Uterine smooth muscle cell (primary cell): Measurements from ENCODE around the gene TMEM176A. TPM values are rescaled to one million over a fixed set of nuclear protein-coding genes. Genes with fewer than 3 reads are reported as not detected.

Experiments
- total RNA-seq: library from RNA; depleted of rRNA; stranded (reverse); fragments of >200 nt; gene quantifications from 2 replicates; pipeline ENCODE4 v1.2.3, GENCODE V29; 2014

The TMEM176A gene, protein sequence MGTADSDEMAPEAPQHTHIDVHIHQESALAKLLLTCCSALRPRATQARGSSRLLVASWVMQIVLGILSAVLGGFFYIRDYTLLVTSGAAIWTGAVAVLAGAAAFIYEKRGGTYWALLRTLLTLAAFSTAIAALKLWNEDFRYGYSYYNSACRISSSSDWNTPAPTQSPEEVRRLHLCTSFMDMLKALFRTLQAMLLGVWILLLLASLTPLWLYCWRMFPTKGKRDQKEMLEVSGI
- total RNA-seq = 0.22 TPM in 1 of 2 replicates, not detected in the other

DNA sequence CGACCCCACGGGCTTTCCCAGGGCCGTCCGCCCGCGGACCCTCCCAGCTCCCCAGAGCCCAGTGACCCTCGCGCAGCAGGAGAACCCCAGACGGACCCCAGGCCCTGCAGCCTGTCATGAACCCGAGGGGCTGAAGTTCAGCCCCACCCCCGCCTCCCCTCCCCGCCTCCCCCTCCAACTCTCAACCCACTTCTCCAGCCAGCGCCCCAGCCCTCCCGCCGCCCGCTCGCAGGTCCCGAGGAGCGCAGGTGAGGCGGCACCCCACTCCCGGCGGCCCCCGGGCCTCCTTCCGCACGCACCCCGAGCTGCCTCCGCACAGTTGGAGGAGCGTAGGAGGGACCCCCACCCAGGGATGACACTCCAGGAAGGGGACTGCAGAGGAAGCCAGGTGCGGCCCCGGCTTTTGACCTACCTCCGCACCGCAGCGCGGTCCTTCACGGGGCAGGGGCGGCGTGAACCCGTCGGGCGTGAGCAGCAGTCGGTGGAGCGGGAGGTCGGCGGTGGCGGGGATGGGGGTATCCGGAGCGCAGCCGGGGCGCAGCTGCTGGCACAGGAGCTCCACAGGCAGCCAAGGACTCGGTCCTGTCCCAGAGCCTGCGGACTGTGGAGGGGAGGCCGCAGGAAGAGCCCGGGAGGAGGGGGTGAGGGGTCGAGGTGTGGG, at the start of gene TMEM176A:
Gene TMEM176A (plus strand): TSS at position 189 of the 661 bp plus-strand sequence. CDS start 782 bp downstream, outside the sequence.

DNA sequence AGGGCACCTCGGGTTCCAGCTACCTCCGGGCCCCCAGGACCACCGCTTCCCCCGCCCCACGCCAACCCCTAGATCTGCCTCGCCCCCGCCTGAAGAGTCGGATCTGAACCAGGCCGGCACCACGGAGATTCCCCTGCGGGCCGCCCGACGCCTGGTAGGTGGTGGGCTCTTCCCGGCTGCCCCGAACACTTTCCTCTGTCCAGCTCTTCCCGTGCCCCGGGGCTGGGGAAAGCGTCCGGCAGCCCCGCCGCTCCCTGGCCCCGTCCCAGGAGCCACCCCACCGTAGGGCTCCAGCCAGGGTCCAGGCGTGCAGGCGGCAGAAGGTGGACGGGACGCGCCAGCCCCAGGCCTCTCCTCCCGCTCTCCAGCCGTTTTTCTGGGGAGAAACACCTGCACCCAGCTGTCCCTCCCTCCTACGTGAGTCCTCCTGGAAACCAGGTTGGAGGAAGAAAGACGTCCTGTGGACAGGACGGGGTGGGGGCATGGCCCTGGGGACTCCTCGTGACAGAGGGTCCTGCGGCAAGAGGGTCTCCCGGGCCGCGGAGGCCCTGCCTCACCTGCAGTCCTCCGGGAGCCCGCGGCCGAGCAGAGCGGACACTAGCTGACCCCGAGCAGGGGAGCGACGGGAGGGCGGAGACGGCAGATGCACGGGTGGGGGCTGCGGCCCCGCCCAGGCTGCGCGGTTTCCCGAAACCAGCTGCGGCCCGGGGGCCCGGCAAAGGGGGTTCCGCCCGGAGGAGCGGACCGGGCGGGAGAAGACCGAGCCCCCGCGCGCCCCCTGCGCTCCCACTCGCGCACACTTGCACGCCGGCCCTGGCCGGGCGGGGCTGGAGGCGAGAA, 608 bp upstream of the TMEM176A start, which contains the start of gene TMEM176B:
Gene TMEM176B (minus strand): TSS at position 624 of the 840 bp plus-strand sequence. CDS start 3,795 bp downstream, outside the sequence.

DNA sequence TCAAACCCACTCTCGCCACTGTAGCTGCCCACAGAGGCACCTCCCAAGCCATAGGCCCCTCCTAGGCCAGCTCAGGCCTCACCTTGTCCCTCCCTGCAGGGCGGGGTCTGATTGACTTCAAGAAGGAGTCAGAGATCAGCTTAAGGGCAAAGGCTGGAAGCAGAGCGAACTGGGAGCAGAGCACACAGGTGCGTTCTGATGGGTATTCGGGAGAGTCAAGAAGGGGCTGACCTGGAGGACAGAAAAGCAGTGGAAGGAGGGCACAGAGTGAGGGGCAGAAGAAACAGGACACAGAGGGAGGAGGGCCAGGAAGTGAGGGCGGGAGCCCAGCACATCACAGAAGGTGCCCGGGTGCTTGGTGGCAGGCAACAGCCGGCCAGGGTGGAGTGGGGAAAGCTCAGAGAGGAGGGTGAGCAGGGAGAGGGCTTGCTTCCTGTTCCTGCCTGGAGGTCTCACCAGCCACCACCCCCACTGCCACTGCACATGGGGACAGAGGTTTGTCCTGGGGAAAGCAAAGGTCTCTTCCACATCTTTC, 51.9 kb downstream of the TMEM176A start, which contains the start of gene AOC1:
Gene AOC1 (plus strand): TSS at position 147 of the 535 bp plus-strand sequence. CDS start 3,954 bp downstream, outside the sequence.

Other genes starting within 250 kb of the TMEM176A start
- 0.44 and 0.50 TPM in 2 replicates for gene GIMAP4, start 233.4 kb upstream of the TMEM176A start, total RNA-seq
- 0.11 and 0.25 TPM in 2 replicates for gene GIMAP6, start 168.4 kb upstream of the TMEM176A start, total RNA-seq
- 0.44 and 2.9 TPM in 2 replicates for gene GIMAP2, start 115.1 kb upstream of the TMEM176A start, total RNA-seq
- gene GIMAP1, start 84.2 kb upstream of the TMEM176A start, total RNA-seq = under 0.01 and 0.12 TPM in 2 replicates
- gene GIMAP5, start 63.4 kb upstream of the TMEM176A start, total RNA-seq = under 0.01 TPM in 1 of 2 replicates, not detected in the other
- gene TMEM176B, start 405 bp upstream of the TMEM176A start, total RNA-seq = 0.12 TPM in 1 of 2 replicates, not detected in the other
- not detected in 2 replicates for gene AOC1, start 51.7 kb downstream of the TMEM176A start, total RNA-seq
- gene KCNH2, start 177.6 kb downstream of the TMEM176A start, total RNA-seq = 4.4 and 5.2 TPM in 2 replicates
- gene NOS3, start 190.2 kb downstream of the TMEM176A start, total RNA-seq = 3.3 and 3.7 TPM in 2 replicates
- 0.11 and 0.12 TPM in 2 replicates for gene ATG9B, start 223.7 kb downstream of the TMEM176A start, total RNA-seq
- 43.1 and 50.1 TPM in 2 replicates for gene ABCB8, start 227.7 kb downstream of the TMEM176A start, total RNA-seq
- under 0.01 and 0.75 TPM in 2 replicates for gene ASIC3, start 247.8 kb downstream of the TMEM176A start, total RNA-seq